IgD-negative memory B cell (primary cell): ENCODE data around the gene LYPD3. TPM values are rescaled to one million over a fixed set of nuclear protein-coding genes. Genes with fewer than 3 reads are reported as not detected.

ENCODE experiments used
- H3K27ac Mint-ChIP-seq, 3 donors: one replicate each; pipeline ENCODE4 v1.8.0; 2020 to 2022; ENCODE audit warnings: mild to moderate bottlenecking in 3 of 3, mixed read lengths in 3 of 3, moderate library complexity in 1 of 3
- H3K27me3 Mint-ChIP-seq: one replicate; pipeline ENCODE4 v1.8.0; 2021; ENCODE audit warnings: mixed read lengths
- H3K36me3 Mint-ChIP-seq: one replicate; pipeline ENCODE4 v1.8.0; 2020; ENCODE audit warnings: mild to moderate bottlenecking, mixed read lengths
- H3K4me1 Mint-ChIP-seq, 3 donors: one replicate each; pipeline ENCODE4 v1.8.0; 2020 to 2022; ENCODE audit warnings: mixed read lengths in 3 of 3, mild to moderate bottlenecking in 1 of 3
- H3K4me3 Mint-ChIP-seq, 4 donors: one replicate each; pipeline ENCODE4 v1.8.0; 2020 to 2022; ENCODE audit warnings: mild to moderate bottlenecking in 4 of 4, mixed read lengths in 4 of 4, moderate library complexity in 3 of 4
- H3K9me3 Mint-ChIP-seq, 3 donors: one replicate each; pipeline ENCODE4 v1.8.0; 2020 to 2021; ENCODE audit warnings: mixed read lengths in 3 of 3, mild to moderate bottlenecking in 1 of 3
- polyA plus RNA-seq: library from polyadenylated mRNA; unstranded; fragments of 300-500 nt; fragmentation: Illumina TruSeq; gene quantifications from one replicate; pipeline ENCODE4 v1.2.3, GENCODE V29; 2021

Gene LYPD3
- polyA plus RNA-seq, 1 donor from 2014 or later, result 0.25 TPM

- H3K9me3 Mint-ChIP-seq, result no peaks in the 10 kb centered on the region
- peak overlapping the region in 1 of 3 donors; percentile 46 for H3K27ac Mint-ChIP-seq
- H3K4me3 Mint-ChIP-seq, result peak overlapping the region in 2 of 4 donors; percentile 65 to 74
- peaks cover 8 to 14% (median 10%) of the 10 kb centered on the region in 3 donors for H3K4me1 Mint-ChIP-seq
- H3K27me3 Mint-ChIP-seq, result no peaks in the 10 kb centered on the region
- H3K36me3 Mint-ChIP-seq, result peaks cover 8% of the 10 kb centered on the region
Observed at GRCh38 chr19:43498233-43498842, 32.9 kb upstream of the LYPD3 start.

- Mint-ChIP-seq H3K27me3 (no peaks in the 10 kb centered on the region), H3K4me3 (peak overlapping the region in 1 of 4 donors; percentile 6), H3K36me3 (peaks cover 8% of the 10 kb centered on the region), H3K9me3 (no peaks in the 10 kb centered on the region), H3K4me1 (peaks cover 2 to 9% (median 4%) of the 10 kb centered on the region in 3 donors), H3K27ac (peak overlapping the region in 1 of 3 donors; percentile 74)
Observed at GRCh38 chr19:43496960-43497359, 31.6 kb upstream of the LYPD3 start.

GRCh38 chr19:43495082-43495481 lies 29.7 kb upstream of the LYPD3 start:
- H3K36me3 Mint-ChIP-seq, result peaks cover 8% of the 10 kb centered on the region
- no peak overlapping the region for H3K27ac Mint-ChIP-seq
- no peaks in the 10 kb centered on the region for H3K27me3 Mint-ChIP-seq
- no peaks in the 10 kb centered on the region for H3K9me3 Mint-ChIP-seq
- H3K4me3 Mint-ChIP-seq, result no peak overlapping the region
- peaks cover under 1 to 9% (median 5%) of the 10 kb centered on the region in 3 donors for H3K4me1 Mint-ChIP-seq

- Mint-ChIP-seq H3K9me3 (no peaks in the 10 kb centered on the region), H3K27ac (peak overlapping the region in 1 of 3 donors; percentile 83), H3K36me3 (peaks cover 4% of the 10 kb centered on the region), H3K4me3 (peak overlapping the region in 1 of 4 donors; percentile 37), H3K27me3 (no peaks in the 10 kb centered on the region), H3K4me1 (peaks cover 14 to 18% (median 15%) of the 10 kb centered on the region in 3 donors)
Observed at GRCh38 chr19:43490759-43491158, 25.4 kb upstream of the LYPD3 start.

GRCh38 chr19:43489979-43490599 lies 24.7 kb upstream of the LYPD3 start:
- Mint-ChIP-seq H3K9me3 (no peaks in the 10 kb centered on the region), H3K27ac (peak overlapping the region in 2 of 3 donors; percentile 19 to 83), H3K4me3 (peak overlapping the region in 1 of 4 donors; percentile 58)

GRCh38 chr19:43489310-43489709 lies 23.9 kb upstream of the LYPD3 start:
- Mint-ChIP-seq H3K9me3 (no peaks in the 10 kb centered on the region), H3K4me3 (peak overlapping the region in 2 of 4 donors; percentile 43 to 58), H3K27me3 (no peaks in the 10 kb centered on the region), H3K36me3 (peaks cover 2% of the 10 kb centered on the region), H3K4me1 (peaks cover 14 to 18% (median 15%) of the 10 kb centered on the region in 3 donors), H3K27ac (peak overlapping the region in 1 of 3 donors; percentile 50)

More at GRCh38 chr19:43489979-43490599, 24.7 kb upstream of the LYPD3 start:
- Mint-ChIP-seq H3K36me3 (peaks cover 4% of the 10 kb centered on the region), H3K4me1 (peaks cover 14 to 18% (median 15%) of the 10 kb centered on the region in 3 donors), H3K27me3 (no peaks in the 10 kb centered on the region)

- H3K27me3 Mint-ChIP-seq, result no peaks in the 10 kb centered on the region
- H3K36me3 Mint-ChIP-seq, result peaks cover 2% of the 10 kb centered on the region
- H3K4me3 Mint-ChIP-seq, result peak overlapping the region in 1 of 4 donors; percentile 70
- H3K4me1 Mint-ChIP-seq, result peaks cover 14 to 18% (median 15%) of the 10 kb centered on the region in 3 donors
- no peaks in the 10 kb centered on the region for H3K9me3 Mint-ChIP-seq
- H3K27ac Mint-ChIP-seq, result no peak overlapping the region
Observed at GRCh38 chr19:43488179-43488578, 22.8 kb upstream of the LYPD3 start.

GRCh38 chr19:43486412-43486811 lies 21.0 kb upstream of the LYPD3 start:
- H3K27ac Mint-ChIP-seq, result no peak overlapping the region
- peaks cover 2% of the 10 kb centered on the region for H3K36me3 Mint-ChIP-seq
- H3K4me1 Mint-ChIP-seq, result peaks cover 14 to 18% (median 15%) of the 10 kb centered on the region in 3 donors
- H3K9me3 Mint-ChIP-seq, result no peaks in the 10 kb centered on the region
- H3K27me3 Mint-ChIP-seq, result no peaks in the 10 kb centered on the region
- peak overlapping the region in 2 of 4 donors; percentile 5 to 77 for H3K4me3 Mint-ChIP-seq

GRCh38 chr19:43485951-43486350 lies 20.5 kb upstream of the LYPD3 start:
- no peaks in the 10 kb centered on the region for H3K9me3 Mint-ChIP-seq
- H3K36me3 Mint-ChIP-seq, result peaks cover 3% of the 10 kb centered on the region
- H3K27me3 Mint-ChIP-seq, result no peaks in the 10 kb centered on the region
- H3K4me1 Mint-ChIP-seq, result peaks cover 14 to 18% (median 15%) of the 10 kb centered on the region in 3 donors
- no peak overlapping the region for H3K27ac Mint-ChIP-seq
- peak overlapping the region in 2 of 4 donors; percentile 71 to 86 for H3K4me3 Mint-ChIP-seq

- Mint-ChIP-seq H3K9me3 (no peaks in the 10 kb centered on the region), H3K36me3 (peaks cover 8% of the 10 kb centered on the region), H3K27me3 (no peaks in the 10 kb centered on the region), H3K27ac (no peak overlapping the region), H3K4me3 (no peak overlapping the region), H3K4me1 (peaks cover 6 to 7% (median 7%) of the 10 kb centered on the region in 3 donors)
Observed at GRCh38 chr19:43483281-43483680, 17.9 kb upstream of the LYPD3 start.

GRCh38 chr19:43482193-43482592 lies 16.8 kb upstream of the LYPD3 start:
- Mint-ChIP-seq H3K4me3 (no peak overlapping the region), H3K4me1 (peaks cover under 1 to 4% (median 2%) of the 10 kb centered on the region in 3 donors), H3K9me3 (no peaks in the 10 kb centered on the region), H3K36me3 (peaks cover 12% of the 10 kb centered on the region), H3K27ac (no peak overlapping the region), H3K27me3 (no peaks in the 10 kb centered on the region)

- Mint-ChIP-seq H3K27me3 (no peaks in the 10 kb centered on the region), H3K4me1 (peaks cover 0 to 1% (median 0%) of the 10 kb centered on the region in 3 donors), H3K36me3 (peaks cover 12% of the 10 kb centered on the region), H3K27ac (no peak overlapping the region), H3K9me3 (no peaks in the 10 kb centered on the region), H3K4me3 (no peak overlapping the region)
Observed at GRCh38 chr19:43481701-43482100, 16.3 kb upstream of the LYPD3 start.

GRCh38 chr19:43480574-43480973 lies 15.2 kb upstream of the LYPD3 start:
- Mint-ChIP-seq H3K36me3 (peaks cover 12% of the 10 kb centered on the region), H3K4me1 (peaks cover under 1 to 1% (median under 1%) of the 10 kb centered on the region in 3 donors), H3K27ac (no peak overlapping the region), H3K27me3 (no peaks in the 10 kb centered on the region), H3K9me3 (no peaks in the 10 kb centered on the region), H3K4me3 (no peak overlapping the region)

GRCh38 chr19:43479961-43480561 lies 14.7 kb upstream of the LYPD3 start:
- Mint-ChIP-seq H3K9me3 (no peaks in the 10 kb centered on the region), H3K36me3 (peaks cover 12% of the 10 kb centered on the region), H3K27me3 (no peaks in the 10 kb centered on the region), H3K4me1 (peaks cover 3 to 6% (median 4%) of the 10 kb centered on the region in 3 donors), H3K4me3 (no peak overlapping the region), H3K27ac (no peak overlapping the region)

GRCh38 chr19:43479226-43479625 lies 13.8 kb upstream of the LYPD3 start:
- Mint-ChIP-seq H3K4me3 (no peak overlapping the region), H3K9me3 (no peaks in the 10 kb centered on the region), H3K27me3 (no peaks in the 10 kb centered on the region), H3K27ac (no peak overlapping the region), H3K36me3 (peaks cover 12% of the 10 kb centered on the region), H3K4me1 (peaks cover 3 to 9% (median 4%) of the 10 kb centered on the region in 3 donors)
